ENCODE measurements around the gene ZCCHC2.

DNA sequence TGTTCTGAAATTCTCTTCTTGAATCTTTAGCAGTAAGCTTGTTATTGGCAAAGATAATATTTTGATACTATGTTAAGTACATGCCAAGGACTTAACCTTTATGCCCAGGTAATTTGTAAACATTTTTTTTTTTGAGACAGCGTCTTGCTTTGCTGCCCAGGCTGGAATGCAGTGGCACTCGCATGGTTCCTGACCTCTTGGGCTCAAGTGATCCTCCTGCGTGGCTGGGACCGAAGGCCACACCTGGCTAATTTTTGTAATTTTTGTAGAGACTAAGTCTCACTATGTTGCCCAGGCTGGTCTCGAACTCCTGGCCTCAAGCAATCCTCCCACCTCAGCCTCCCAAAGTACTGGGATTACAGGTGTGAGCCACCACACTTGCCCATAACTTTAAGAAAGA is 35.7 kb upstream of the ZCCHC2 start:
- no peak for TF ChIP-seq GATA2 (IDR thresholded peaks at IDR 0.05; ENCODE audit: low read depth, low read length)
- TF ChIP-seq GATA3 (IDR thresholded peaks at IDR 0.05; ENCODE audit: low read depth, low read length): no peak
